22Rv1 (cell line): ENCODE results near the gene NEDD4L.

Source experiments
- ZFX ChIP-seq: fragments of 450-650 bp; IDR thresholded peaks from 2 replicates; pipeline ENCODE4 v1.6.1; 2017; ENCODE audit warnings: antibody characterized with exemption, borderline replicate concordance
- TF ChIP-seq, protein P1 (sequence below): fragments of 450-650 bp; IDR thresholded peaks from 2 replicates; pipeline ENCODE4 v1.5.1; 2017; ENCODE audit warnings: mild to moderate bottlenecking

DNA sequence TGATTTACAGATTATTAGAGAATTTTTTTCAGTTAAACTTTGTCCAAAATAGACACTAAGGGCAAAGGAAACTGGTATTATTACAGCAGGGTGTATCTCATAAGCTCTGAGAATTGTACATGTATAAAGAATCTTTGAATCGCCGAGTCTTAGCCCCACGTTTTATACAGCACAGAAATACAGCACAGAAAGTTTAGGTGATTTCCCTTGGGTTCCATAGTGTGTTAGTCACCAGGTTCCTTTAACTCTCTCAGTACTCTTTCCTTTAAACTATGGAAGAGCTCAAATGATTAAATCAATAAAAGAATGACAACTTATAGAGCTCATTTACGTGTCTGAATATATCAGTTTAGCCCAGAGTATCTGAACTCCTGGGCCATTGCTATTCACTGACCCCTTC is 256.8 kb downstream of the NEDD4L start:
- TF ChIP-seq, protein P1, sequence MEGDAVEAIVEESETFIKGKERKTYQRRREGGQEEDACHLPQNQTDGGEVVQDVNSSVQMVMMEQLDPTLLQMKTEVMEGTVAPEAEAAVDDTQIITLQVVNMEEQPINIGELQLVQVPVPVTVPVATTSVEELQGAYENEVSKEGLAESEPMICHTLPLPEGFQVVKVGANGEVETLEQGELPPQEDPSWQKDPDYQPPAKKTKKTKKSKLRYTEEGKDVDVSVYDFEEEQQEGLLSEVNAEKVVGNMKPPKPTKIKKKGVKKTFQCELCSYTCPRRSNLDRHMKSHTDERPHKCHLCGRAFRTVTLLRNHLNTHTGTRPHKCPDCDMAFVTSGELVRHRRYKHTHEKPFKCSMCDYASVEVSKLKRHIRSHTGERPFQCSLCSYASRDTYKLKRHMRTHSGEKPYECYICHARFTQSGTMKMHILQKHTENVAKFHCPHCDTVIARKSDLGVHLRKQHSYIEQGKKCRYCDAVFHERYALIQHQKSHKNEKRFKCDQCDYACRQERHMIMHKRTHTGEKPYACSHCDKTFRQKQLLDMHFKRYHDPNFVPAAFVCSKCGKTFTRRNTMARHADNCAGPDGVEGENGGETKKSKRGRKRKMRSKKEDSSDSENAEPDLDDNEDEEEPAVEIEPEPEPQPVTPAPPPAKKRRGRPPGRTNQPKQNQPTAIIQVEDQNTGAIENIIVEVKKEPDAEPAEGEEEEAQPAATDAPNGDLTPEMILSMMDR: no peak
- TF ChIP-seq ZFX: no peak
